Measurements from ENCODE around the gene IFT20.
"Not testable (repeated sequence)": the region's sequence is repeated elsewhere in the genome, so short reads cannot be mapped to it uniquely, and the experiment has no call there.

IFT20 gene

DNA sequence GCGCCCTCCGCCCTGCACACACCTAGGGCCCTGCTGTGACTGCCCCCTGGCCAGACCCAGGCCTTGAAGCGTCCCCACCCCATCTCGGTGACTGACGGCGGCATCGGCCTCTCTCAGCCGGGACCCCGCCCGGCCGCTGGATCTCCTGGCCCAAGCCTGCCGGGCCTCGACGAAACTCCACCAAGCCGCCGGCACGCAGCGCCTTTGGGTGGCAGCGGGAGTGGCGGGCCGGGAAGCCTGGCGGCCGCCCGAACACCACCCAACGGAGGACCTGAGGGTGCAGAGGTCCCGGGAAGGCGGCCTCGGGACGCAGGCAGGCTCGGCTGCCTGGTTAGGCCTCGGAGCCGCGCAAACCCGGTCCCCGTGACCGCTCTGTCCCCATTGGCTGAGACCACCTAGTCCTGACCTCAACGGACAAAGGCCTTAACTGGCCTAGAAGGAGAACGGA, 28.3 kb downstream of the IFT20 start:
- DNase-seq: no peak

DNA sequence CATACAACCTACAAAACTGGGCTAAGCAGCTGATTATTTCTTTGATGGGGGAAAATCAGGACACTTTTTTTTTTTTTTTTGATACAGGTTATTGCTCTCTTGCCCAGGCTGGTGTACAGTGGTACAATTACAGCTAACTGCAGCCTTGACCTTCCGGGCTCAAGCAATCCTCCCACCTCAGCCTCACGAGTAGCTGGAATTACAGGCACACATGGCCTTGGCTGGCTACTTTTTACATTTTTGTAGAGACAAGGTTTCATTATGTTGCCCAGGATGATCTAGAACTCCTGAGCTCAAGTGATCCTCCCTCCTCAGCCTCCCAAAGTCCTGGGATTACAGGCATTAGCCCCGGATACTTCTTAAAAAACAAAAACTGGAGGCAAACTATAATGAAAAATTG, 36.8 kb downstream of the IFT20 start:
- no peak for DNase-seq

DNA sequence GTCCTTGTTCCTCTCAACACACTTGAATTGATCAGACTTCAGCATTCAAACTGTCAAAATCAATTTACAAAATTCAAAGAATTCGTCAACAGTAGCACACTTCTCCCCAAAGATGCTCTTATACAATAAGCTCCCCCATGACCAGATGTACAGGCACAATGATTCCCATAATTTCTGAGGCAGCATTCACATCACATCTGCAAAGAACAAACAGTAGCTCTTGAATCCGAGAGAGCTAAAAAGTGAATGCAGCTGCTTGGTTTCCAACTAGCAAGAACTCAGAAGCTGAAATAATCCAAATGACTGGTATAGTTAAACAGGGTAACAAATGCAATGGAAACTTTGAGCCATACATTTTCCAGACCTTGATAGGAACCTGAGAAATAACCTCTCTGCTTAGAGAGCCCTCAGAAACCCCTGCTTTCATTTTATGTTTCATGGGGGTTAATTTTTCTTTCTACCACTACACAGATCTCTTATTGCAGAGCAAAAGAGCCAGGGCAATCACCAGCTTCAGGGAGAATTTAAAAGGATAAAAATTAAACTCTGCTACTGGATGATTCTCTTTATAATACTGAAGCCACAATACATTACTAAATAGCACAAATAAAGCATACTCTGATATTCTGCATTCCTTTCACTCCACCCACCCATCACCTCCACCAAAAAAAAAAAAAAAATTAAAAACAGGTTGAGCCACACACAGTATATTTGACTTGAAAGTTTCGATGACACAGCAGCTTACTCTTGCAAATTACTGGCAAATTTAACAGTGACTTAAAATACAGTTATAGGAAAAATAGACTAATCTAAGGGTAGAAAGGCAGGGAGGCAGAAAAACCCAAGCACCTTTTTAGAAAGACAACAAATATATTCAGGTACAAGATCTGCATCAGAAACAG, 39.3 kb downstream of the IFT20 start:
- no peak for DNase-seq

DNA sequence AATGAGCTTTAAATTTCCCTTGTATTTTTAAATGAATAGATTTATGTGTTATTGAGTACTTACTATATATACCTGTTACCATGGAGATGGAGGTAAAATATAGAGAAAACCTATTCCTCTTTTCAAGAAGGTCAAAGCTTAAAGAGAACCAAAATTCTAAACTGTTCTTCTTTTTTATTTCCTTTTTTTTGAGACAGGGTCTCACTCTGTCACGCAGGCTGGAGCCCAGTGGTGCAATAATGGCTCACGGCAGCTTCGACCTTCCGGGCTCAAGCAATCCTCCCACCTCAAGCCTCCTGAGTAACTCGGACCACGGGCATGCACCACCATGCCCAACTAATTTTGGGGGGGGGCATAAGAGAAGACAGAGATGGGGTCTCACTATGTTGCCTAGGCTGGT, 41.3 kb downstream of the IFT20 start:
- peak; percentile 22 for DNase-seq

DNA sequence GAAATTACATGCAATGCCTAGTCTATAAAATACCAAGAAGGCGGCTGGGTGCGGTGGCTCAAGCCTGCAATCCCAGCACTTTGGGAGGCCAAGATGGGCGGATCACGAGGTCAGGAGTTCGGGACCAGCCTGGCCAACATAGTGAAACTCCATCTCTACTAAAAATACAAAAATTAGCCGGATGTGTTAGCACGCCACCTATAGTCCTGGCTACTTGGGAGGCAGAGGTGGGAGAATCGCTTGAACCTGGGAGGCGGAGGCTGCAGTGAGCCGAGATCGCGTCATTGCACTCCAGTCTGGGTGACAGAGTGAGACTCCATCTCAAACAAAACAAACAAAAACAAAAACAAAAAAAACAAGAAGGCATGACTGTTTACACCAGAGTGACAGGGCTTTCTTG, 42.4 kb downstream of the IFT20 start:
- not testable (repeated sequence) for DNase-seq

DNA sequence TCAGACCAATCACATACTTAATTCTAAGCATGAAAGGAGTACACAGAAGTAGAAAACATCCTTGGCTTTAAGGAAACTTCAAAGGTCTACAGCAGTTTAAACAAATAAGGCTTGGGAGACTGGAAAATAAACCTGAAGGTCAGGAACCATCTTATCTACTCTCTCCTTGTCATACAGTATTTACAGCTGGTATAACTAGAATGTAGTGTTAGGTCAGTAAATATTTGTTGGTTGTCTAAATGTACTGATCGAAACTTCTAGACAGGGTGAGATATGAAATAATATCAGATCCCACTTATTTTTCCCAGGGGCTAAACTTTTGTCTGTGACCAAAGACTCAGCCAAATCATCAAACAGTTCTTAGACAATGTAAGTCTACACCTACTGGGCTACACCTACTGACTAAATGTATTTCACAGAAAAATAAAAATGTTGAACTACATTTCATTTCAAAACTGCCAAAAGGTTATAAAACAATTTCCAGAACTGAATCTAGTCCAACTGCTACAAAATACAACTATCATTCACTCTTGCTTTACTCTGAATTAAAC, 43.4 kb downstream of the IFT20 start:
- no peak for DNase-seq

DNA sequence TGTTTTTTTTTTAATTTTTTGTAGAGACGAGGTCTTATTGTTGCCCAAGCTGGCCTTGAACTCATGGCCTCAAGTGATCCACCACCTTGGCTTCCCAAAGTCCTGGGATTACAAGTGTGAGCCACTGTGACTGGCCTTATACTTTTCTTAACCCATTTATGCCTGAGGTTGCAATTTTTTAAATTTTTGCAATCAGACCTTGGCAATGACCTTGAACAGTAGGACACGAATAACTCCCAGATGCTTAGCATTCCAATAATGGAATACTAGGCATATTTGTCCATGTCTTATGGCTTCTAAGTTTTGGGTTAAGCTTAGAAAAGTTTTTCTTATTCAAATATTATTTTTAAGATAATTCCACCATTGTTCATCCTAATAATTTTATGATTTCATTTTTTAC, 44.6 kb downstream of the IFT20 start:
- DNase-seq: no peak

DNA sequence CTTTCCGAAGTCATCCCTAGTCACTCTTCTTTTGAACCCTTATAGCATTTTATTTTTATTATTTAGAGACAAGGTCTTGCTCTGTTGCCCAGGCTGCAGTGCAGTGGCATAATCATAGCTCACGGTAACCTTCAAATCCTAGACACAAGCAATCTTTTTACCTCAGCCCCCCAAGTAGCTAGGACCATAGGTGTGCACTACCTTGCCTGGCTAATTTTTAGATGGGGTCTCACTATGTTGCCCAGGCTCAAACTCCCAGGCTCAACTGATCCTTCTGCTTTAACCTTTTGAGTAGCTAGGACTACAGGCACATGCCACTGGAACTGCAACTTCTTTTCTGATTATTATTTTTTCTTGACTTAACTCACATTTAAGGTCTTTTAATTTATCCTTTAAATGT, 49.3 kb downstream of the IFT20 start:
- DNase-seq: no peak

DNA sequence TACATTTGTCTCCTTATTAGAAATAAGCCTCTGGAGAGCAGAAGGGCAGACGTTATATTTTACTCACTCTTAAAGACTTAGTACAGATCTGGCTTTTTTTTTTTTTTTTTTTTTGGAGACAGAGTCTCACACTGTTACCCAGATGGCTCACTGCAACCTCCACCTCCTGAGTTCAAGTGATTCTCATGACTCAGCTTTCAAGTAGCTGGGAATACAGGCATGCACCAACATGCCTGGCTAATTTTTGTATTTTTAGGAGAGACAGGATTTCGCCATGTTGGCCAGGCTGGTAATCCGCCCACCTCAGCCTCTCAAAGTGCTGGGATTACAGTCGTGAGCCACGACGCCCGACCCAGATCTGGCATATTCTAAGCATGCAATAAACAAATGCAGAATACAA, 52.7 kb downstream of the IFT20 start:
- no peak for DNase-seq

DNA sequence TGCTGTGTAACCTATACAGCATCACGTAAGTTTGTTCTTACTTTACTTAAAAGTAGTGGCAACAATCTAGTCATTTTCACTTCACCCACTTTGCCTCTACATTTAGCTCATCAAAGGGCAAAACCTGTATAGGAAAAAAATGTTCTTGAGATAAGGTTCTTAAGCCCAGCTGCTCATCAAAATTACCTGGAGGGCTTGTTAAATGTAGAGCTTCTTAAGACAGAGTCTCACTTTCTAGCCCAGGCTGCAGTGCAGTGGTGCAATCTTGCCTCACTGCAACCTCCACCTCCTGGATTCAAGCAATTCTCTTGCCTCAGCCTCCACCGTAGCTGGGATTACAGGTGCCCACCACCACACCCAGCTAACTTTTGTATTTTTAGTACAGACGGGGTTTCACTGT, 54.4 kb downstream of the IFT20 start:
- no peak for DNase-seq

DNA sequence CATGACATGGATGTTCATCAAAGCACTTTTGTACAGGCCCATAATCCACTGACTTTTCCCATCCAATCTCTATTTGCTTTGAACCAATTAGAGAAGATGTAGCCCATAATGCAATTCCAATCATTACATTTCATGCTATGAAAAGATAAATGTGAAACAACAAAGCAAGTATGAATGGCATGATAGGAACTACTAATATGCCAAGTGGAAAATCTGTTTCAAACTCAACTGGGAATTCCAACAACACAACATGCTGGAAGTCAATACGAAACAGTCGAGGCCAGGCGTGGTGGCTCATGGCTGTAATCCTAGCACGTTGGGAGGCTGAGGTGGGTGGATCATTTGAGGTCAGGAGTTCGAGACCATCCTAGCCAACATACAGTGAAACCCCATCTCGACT, 55.9 kb downstream of the IFT20 start:
- DNase-seq: no peak
